Measurements from ENCODE around the gene PSME2. TPM values are rescaled to one million over a fixed set of nuclear protein-coding genes. Genes with fewer than 3 reads are reported as not detected.
A peak's percentile ranks its signal among the peaks of the same experiment; 100 is the strongest.

Gene PSME2
- total and polyA plus RNA-seq, 2 of the 13 experiments (the other 11 are each of a cell fraction or from before 2014, with no cell fraction given): 332 to 716 TPM

GRCh38 chr14:24135834-24136683 lies 10.4 kb downstream of the PSME2 start, which contains the start of gene PSME1 (continued):
- TF ChIP-seq ZNF878 (CRISPR knock-in tag; IDR thresholded peaks at IDR 0.05) (no peak), ZBTB44 (CRISPR knock-in tag; IDR thresholded peaks at IDR 0.05) (peak; percentile 72), ZFP36 (IDR thresholded peaks at IDR 0.05; ENCODE audit: borderline replicate concordance, low read depth, low read length, partially characterized antibody) (no peak), CSRNP2 (CRISPR knock-in tag; conservative IDR thresholded peaks at IDR 0.05; ENCODE audit: low read depth) (no peak), ZC3H13 (CRISPR knock-in tag; IDR thresholded peaks at IDR 0.05) (no peak), DPF2 (CRISPR knock-in tag; IDR thresholded peaks at IDR 0.05; ENCODE audit: borderline replicate concordance, low read depth) (0 out of 2 replicates have a peak, but pooled peaks have one; percentile 47), TRIM22 (IDR thresholded peaks at IDR 0.05) (no peak), NCOA2 (CRISPR knock-in tag; IDR thresholded peaks at IDR 0.05) (peak; percentile 52), ZNF629 (CRISPR knock-in tag; conservative IDR thresholded peaks at IDR 0.05) (0 out of 2 replicates have a peak, but pooled peaks have one; percentile 7), ARNTL (CRISPR knock-in tag; IDR thresholded peaks at IDR 0.05) (no peak), GPN1 (CRISPR knock-in tag; IDR thresholded peaks at IDR 0.05; ENCODE audit: borderline replicate concordance) (0 out of 2 replicates have a peak, but pooled peaks have one; percentile 80), ZSCAN31 (CRISPR knock-in tag; IDR thresholded peaks at IDR 0.05; ENCODE audit: low read depth) (peak; percentile 61), WIZ (CRISPR knock-in tag; IDR thresholded peaks at IDR 0.05) (no peak; the same call in 1 of the 2 replicates), ATM (IDR thresholded peaks at IDR 0.05; ENCODE audit: borderline replicate concordance) (no peak), HOXA9 (CRISPR knock-in tag; IDR thresholded peaks at IDR 0.05; ENCODE audit: borderline replicate concordance) (no peak), TAF15 (IDR thresholded peaks at IDR 0.05; ENCODE audit: low read depth, low read length, poor library complexity, severe bottlenecking) (peak; percentile 81), FOXK2 (IDR thresholded peaks at IDR 0.05) (no peak), ARID2 (CRISPR knock-in tag; IDR thresholded peaks at IDR 0.05; ENCODE audit: borderline replicate concordance) (no peak; the same call in 1 of the 2 replicates), GABPA (IDR thresholded peaks at IDR 0.05; ENCODE audit: low read depth, low read length) (no peak), GABPA (CRISPR knock-in tag; IDR thresholded peaks at IDR 0.05; ENCODE audit: low read depth) (no peak)
- TF ChIP-seq, protein P1, sequence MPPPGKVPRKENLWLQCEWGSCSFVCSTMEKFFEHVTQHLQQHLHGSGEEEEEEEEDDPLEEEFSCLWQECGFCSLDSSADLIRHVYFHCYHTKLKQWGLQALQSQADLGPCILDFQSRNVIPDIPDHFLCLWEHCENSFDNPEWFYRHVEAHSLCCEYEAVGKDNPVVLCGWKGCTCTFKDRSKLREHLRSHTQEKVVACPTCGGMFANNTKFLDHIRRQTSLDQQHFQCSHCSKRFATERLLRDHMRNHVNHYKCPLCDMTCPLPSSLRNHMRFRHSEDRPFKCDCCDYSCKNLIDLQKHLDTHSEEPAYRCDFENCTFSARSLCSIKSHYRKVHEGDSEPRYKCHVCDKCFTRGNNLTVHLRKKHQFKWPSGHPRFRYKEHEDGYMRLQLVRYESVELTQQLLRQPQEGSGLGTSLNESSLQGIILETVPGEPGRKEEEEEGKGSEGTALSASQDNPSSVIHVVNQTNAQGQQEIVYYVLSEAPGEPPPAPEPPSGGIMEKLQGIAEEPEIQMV (CRISPR knock-in tag; IDR thresholded peaks at IDR 0.05; ENCODE audit: low read depth): peak; percentile 72; the same call in 1 of the 2 replicates
- TF ChIP-seq, protein P2, sequence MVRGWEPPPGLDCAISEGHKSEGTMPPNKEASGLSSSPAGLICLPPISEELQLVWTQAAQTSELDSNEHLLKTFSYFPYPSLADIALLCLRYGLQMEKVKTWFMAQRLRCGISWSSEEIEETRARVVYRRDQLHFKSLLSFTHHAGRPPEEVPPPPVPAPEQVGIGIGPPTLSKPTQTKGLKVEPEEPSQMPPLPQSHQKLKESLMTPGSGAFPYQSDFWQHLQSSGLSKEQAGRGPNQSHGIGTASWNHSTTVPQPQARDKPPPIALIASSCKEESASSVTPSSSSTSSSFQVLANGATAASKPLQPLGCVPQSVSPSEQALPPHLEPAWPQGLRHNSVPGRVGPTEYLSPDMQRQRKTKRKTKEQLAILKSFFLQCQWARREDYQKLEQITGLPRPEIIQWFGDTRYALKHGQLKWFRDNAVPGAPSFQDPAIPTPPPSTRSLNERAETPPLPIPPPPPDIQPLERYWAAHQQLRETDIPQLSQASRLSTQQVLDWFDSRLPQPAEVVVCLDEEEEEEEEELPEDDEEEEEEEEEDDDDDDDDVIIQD (CRISPR knock-in tag; IDR thresholded peaks at IDR 0.05; ENCODE audit: low read depth): peak; percentile 82
